HepG2 (cell line): Measurements from ENCODE around the gene CEACAM5. TPM values are rescaled to one million over a fixed set of nuclear protein-coding genes. Genes with fewer than 3 reads are reported as not detected.

Experiments
- ATAC-seq: fragments of 200-7000 bp; cut with Tn5 transposase; 3 replicates; pipeline ENCODE4 v1.9.1; 2020; ENCODE audit warnings: mild to moderate bottlenecking, moderate library complexity
- BruUV-seq: library from RNA; stranded (reverse); fragments of 400-500 nt; replicated peaks from 2 replicates; lab custom pipeline; 2021; lab: Mats Ljungman, UMichigan
- CTCF ChIA-PET: fragments of 300-600 bp; formaldehyde crosslinking; extraction: SDS; loops from one replicate; lab custom pipeline; 2021; ENCODE audit warnings: low total read pairs, inconsistent platforms, low intra/inter-chr PET ratio; lab: Yijun Ruan, JAX
- POLR2A ChIA-PET: fragments of 350-600 bp; sonication (Branson Sonifier 250); formaldehyde crosslinking; loops from one replicate; lab custom pipeline; 2020; ENCODE audit warnings: antibody characterized with exemption, inconsistent platforms; lab: Yijun Ruan, JAX
- DNase-seq: peaks from one replicate; pipeline ENCODE4 v3.0.0-alpha.2; 2015; ENCODE audit warnings: low spot score
- FAIRE-seq: peaks from 3 replicates; lab custom pipeline; 2011; peaks lifted over from hg19 to GRCh38; lab: Jason Lieb, UNC
- H2AFZ ChIP-seq: one replicate; pipeline ENCODE4 v1.6.1; 2011; ENCODE audit warnings: low read length, inconsistent platforms
- H3K27ac ChIP-seq: fragments of 300-600 bp; 3 replicates; pipeline ENCODE4 v1.8.0; 2011; ENCODE audit warnings: mixed run types, mild to moderate bottlenecking, mixed read lengths, low read length, inconsistent platforms; ENCODE audit not compliant: insufficient read depth; ENCODE audit errors: extremely low read length
- H3K27me3 ChIP-seq, 2 experiments: fragments of 200-600 bp in 1 of 2; 2 replicates in 1 of 2; 3 replicates in 1 of 2; pipeline versions ENCODE4 v1.6.0 to v1.8.0; 2011; ENCODE audit warnings: low read length in 2 of 2, mild to moderate bottlenecking in 2 of 2, moderate library complexity in 2 of 2, inconsistent platforms in 1 of 2; ENCODE audit not compliant: insufficient read depth in 2 of 2, control insufficient read depth in 1 of 2
- H3K36me3 ChIP-seq, 2 experiments: fragments of 200-600 bp in 1 of 2; replicated peaks in 1 of 2; 2 replicates in 1 of 2; 3 replicates in 1 of 2; pipeline versions ENCODE4 v1.5.1 to v1.8.0; 2011; ENCODE audit warnings: low read length in 2 of 2, inconsistent platforms in 1 of 2; ENCODE audit not compliant: insufficient read depth in 2 of 2, control insufficient read depth in 1 of 2
- H3K4me1 ChIP-seq: 2 replicates; pipeline ENCODE4 v1.5.1; 2012; ENCODE audit warnings: low read length, inconsistent platforms; ENCODE audit not compliant: insufficient read depth
- H3K4me2 ChIP-seq: 2 replicates; pipeline ENCODE4 v1.6.0; 2011; ENCODE audit warnings: low read depth, low read length, inconsistent platforms
- H3K4me3 ChIP-seq, 3 experiments: fragments of 200-600 bp in 1 of 3; sonication (generic), shearing (Covaris generic) in 1 of 3; replicated peaks in 1 of 3; 2 replicates each; pipeline ENCODE4 v1.5.1; 2011 to 2016; ENCODE audit warnings: low read length in 3 of 3, inconsistent platforms in 2 of 3, low read depth in 2 of 3, mild to moderate bottlenecking in 2 of 3, control low read depth in 1 of 3, mixed read lengths in 1 of 3; ENCODE audit not compliant: insufficient read depth in 1 of 3
- H3K79me2 ChIP-seq: one replicate; pipeline ENCODE4 v1.6.1; 2011; ENCODE audit warnings: low read length, inconsistent platforms; ENCODE audit not compliant: insufficient read depth
- H3K9ac ChIP-seq: 2 replicates; pipeline ENCODE4 v1.6.0; 2011; ENCODE audit warnings: mild to moderate bottlenecking, low read depth, low read length, inconsistent platforms; ENCODE audit not compliant: insufficient read depth
- H3K9me3 ChIP-seq: 2 replicates; pipeline ENCODE4 v1.5.1; 2012; ENCODE audit warnings: mild to moderate bottlenecking, low read length
- H4K20me1 ChIP-seq: 2 replicates; pipeline ENCODE4 v1.6.0; 2011; ENCODE audit warnings: inconsistent platforms, mild to moderate bottlenecking, low read length, moderate library complexity; ENCODE audit not compliant: insufficient read depth
- ETS1 ChIP-seq: sonication (generic); formaldehyde crosslinking; IDR thresholded peaks from 2 replicates; pipeline ENCODE4 v1.4.0; 2020; ENCODE audit warnings: missing genetic modification reagents
- HINFP ChIP-seq: sonication (generic); formaldehyde crosslinking; IDR thresholded peaks from 2 replicates; pipeline ENCODE4 v1.4.0; 2020; ENCODE audit warnings: low read depth, mild to moderate bottlenecking, missing genetic modification reagents
- KDM6A ChIP-seq: IDR thresholded peaks from 2 replicates; pipeline ENCODE4 v1.6.1; 2016; ENCODE audit warnings: low read depth
- KLF11 ChIP-seq: IDR thresholded peaks from 2 replicates; pipeline ENCODE4 v1.6.1; 2016; ENCODE audit warnings: missing compliant biosample characterization
- KMT2A ChIP-seq: sonication (generic); formaldehyde crosslinking; IDR thresholded peaks from 2 replicates; pipeline ENCODE4 v1.4.0; 2020; ENCODE audit warnings: missing genetic modification reagents
- MYC ChIP-seq: sonication (generic); formaldehyde crosslinking; IDR thresholded peaks from 2 replicates; pipeline ENCODE4 v1.9.0; 2021; ENCODE audit warnings: missing genetic modification reagents, borderline replicate concordance
- NFYB ChIP-seq: sonication (generic); formaldehyde crosslinking; IDR thresholded peaks from 2 replicates; pipeline ENCODE4 v1.4.0; 2020; ENCODE audit warnings: missing genetic modification reagents
- RFX5 ChIP-seq: IDR thresholded peaks from 2 replicates; pipeline ENCODE4 v1.6.1; 2011; ENCODE audit warnings: low read depth, low read length, improper control_type of control experiment
- STAG1 ChIP-seq: sonication (generic); formaldehyde crosslinking; IDR thresholded peaks from 2 replicates; pipeline ENCODE4 v1.4.0; 2020; ENCODE audit warnings: missing genetic modification reagents
- TAF1 ChIP-seq: sonication (generic); formaldehyde crosslinking; IDR thresholded peaks from 2 replicates; pipeline ENCODE4 v1.4.0; 2020; ENCODE audit warnings: missing genetic modification reagents
- ZNF382 ChIP-seq: sonication (generic); formaldehyde crosslinking; IDR thresholded peaks from 2 replicates; pipeline ENCODE4 v1.5.0; 2020; ENCODE audit warnings: missing genetic modification reagents, mild to moderate bottlenecking, borderline replicate concordance
- ZNF619 ChIP-seq: sonication (generic); formaldehyde crosslinking; IDR thresholded peaks from 2 replicates; pipeline ENCODE4 v1.4.0; 2020; ENCODE audit warnings: mild to moderate bottlenecking, missing genetic modification reagents
- ZNF652 ChIP-seq: IDR thresholded peaks from 2 replicates; pipeline ENCODE4 v1.6.1; 2016; ENCODE audit warnings: low read depth, borderline replicate concordance
- ZNF740 ChIP-seq: sonication (generic); formaldehyde crosslinking; IDR thresholded peaks from 2 replicates; pipeline ENCODE4 v1.4.0; 2020; ENCODE audit warnings: missing genetic modification reagents
- WGBS: methylation state at CpG from one replicate; pipeline ENCODE4 v1.1.6; 2017; ENCODE audit warnings: low lambda C conversion rate; 5-methylcytosine and 5-hydroxymethylcytosine counted together
- in situ Hi-C: cut with HindIII; loops from 2 replicates; pipeline ENCODE4 v1.10.0; 2017; ENCODE audit warnings: low pct_unique_long_range_greater_than_20kb; ENCODE audit not compliant: extremely low pct_ligation_motif_present
- intact Hi-C: fragments of 100-400 bp; cut with micrococcal nuclease; formaldehyde crosslinking; loops from one replicate; pipeline ENCODE4 v1.10.0; 2022; ENCODE audit not compliant: unreplicated experiment
- polyA plus RNA-seq, 8 experiments: library from polyadenylated mRNA; depleted of rRNA in 3 of 8; stranded (reverse) in 7 of 8; unstranded in 1 of 8; fragments of >200 nt; fragmentation: Illumina TruSeq in 4 of 8; extraction: Trizol in 4 of 8; gene quantifications; 2 replicates each; pipeline versions ENCODE4 v1.2.1 to v1.2.3, GENCODE V29; 2011 to 2016; ENCODE audit warnings: low read depth in 4 of 8, missing spikeins in 1 of 8, mixed read lengths in 1 of 8; ENCODE audit not compliant: insufficient read depth in 1 of 8
- total RNA-seq, 5 experiments: library from RNA; depleted of rRNA; stranded (reverse); fragments of >200 nt; fragmentation: Illumina TruSeq; extraction: Trizol; gene quantifications; 2 replicates each; pipeline ENCODE4 v1.2.3, GENCODE V29; 2016; ENCODE audit warnings: low read depth in 1 of 5
- TF ChIP-seq, protein P1 (sequence below): sonication (generic); formaldehyde crosslinking; IDR thresholded peaks from 2 replicates; pipeline ENCODE4 v1.5.0; 2020; ENCODE audit warnings: mild to moderate bottlenecking, missing genetic modification reagents, borderline replicate concordance
- TF ChIP-seq, protein P2 (sequence below): sonication (generic); formaldehyde crosslinking; IDR thresholded peaks from 2 replicates; pipeline ENCODE4 v1.5.0; 2020; ENCODE audit warnings: mild to moderate bottlenecking, missing genetic modification reagents, moderate library complexity

The CEACAM5 gene
- total and polyA plus RNA-seq, 2 of the 13 experiments (the other 11 are each of a cell fraction or from before 2014, with no cell fraction given): not detected

DNA sequence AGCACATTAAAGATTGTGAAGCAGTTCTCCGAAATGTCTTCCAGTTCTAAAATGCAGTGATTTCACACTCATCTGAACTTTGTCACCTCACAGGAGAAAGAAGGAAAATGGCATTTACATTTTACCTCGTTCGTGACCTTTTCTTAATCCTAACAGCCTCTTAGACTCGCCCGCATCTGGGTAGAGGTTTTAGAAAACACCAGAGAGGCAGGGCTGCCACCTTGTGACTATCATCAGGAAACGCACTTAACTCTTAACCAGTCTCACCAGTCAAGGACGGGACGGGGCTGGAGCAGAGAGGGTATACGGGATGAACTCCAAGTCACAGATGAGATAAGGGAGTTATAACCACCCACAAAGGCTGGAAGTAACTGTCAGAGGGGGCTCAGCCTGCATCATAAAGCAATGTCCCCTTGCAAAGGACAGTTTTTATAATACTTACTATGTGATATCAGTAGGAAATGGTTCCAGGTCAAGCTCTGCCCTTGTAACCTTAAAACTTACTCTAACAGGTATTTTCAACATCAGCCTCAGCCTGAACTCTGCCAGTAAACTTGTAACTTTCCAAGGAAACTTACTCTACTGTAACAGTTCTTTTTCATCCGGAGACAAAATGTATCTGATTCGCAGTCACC lies 38.3 kb downstream of the CEACAM5 start:
- no peak overlapping the region for H3K4me2 ChIP-seq
- intact Hi-C loops (loop anchor here (2.0 kb wide), 1 partner anchor 40 kb away; no protein-coding TSS in a partner anchor), in situ Hi-C loops (no loop called here)
- no peak overlapping the region for H3K4me3 ChIP-seq
- H3K4me1 ChIP-seq: no peaks in the 10 kb centered on the region
- WGBS: 15% methylated on average over 9 of the region's 11 CpGs
- FAIRE-seq (peak; percentile 87), DNase-seq (peak; percentile 29), ATAC-seq (peak; percentile 86)
- no peaks in the 10 kb centered on the region for H3K79me2 ChIP-seq
- no TSS peak for BruUV-seq
- POLR2A ChIA-PET: no interaction called here
- no peak for TF ChIP-seq NFYB (CRISPR knock-in tag)
- TF ChIP-seq KMT2A (CRISPR knock-in tag): no peak
- TF ChIP-seq STAG1 (CRISPR knock-in tag): peak; percentile 50
- no peak for TF ChIP-seq ZNF382 (CRISPR knock-in tag)
- TF ChIP-seq, protein P1, sequence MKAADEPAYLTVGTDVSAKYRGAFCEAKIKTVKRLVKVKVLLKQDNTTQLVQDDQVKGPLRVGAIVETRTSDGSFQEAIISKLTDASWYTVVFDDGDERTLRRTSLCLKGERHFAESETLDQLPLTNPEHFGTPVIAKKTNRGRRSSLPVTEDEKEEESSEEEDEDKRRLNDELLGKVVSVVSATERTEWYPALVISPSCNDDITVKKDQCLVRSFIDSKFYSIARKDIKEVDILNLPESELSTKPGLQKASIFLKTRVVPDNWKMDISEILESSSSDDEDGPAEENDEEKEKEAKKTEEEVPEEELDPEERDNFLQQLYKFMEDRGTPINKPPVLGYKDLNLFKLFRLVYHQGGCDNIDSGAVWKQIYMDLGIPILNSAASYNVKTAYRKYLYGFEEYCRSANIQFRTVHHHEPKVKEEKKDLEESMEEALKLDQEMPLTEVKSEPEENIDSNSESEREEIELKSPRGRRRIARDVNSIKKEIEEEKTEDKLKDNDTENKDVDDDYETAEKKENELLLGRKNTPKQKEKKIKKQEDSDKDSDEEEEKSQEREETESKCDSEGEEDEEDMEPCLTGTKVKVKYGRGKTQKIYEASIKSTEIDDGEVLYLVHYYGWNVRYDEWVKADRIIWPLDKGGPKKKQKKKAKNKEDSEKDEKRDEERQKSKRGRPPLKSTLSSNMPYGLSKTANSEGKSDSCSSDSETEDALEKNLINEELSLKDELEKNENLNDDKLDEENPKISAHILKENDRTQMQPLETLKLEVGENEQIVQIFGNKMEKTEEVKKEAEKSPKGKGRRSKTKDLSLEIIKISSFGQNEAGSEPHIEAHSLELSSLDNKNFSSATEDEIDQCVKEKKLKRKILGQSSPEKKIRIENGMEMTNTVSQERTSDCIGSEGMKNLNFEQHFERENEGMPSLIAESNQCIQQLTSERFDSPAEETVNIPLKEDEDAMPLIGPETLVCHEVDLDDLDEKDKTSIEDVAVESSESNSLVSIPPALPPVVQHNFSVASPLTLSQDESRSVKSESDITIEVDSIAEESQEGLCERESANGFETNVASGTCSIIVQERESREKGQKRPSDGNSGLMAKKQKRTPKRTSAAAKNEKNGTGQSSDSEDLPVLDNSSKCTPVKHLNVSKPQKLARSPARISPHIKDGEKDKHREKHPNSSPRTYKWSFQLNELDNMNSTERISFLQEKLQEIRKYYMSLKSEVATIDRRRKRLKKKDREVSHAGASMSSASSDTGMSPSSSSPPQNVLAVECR (CRISPR knock-in tag): no peak
- TF ChIP-seq, protein P2, sequence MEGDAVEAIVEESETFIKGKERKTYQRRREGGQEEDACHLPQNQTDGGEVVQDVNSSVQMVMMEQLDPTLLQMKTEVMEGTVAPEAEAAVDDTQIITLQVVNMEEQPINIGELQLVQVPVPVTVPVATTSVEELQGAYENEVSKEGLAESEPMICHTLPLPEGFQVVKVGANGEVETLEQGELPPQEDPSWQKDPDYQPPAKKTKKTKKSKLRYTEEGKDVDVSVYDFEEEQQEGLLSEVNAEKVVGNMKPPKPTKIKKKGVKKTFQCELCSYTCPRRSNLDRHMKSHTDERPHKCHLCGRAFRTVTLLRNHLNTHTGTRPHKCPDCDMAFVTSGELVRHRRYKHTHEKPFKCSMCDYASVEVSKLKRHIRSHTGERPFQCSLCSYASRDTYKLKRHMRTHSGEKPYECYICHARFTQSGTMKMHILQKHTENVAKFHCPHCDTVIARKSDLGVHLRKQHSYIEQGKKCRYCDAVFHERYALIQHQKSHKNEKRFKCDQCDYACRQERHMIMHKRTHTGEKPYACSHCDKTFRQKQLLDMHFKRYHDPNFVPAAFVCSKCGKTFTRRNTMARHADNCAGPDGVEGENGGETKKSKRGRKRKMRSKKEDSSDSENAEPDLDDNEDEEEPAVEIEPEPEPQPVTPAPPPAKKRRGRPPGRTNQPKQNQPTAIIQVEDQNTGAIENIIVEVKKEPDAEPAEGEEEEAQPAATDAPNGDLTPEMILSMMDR (CRISPR knock-in tag): peak; percentile 69
- no peak for TF ChIP-seq ETS1 (CRISPR knock-in tag)
- no peak for TF ChIP-seq ZNF740 (CRISPR knock-in tag)
- no peak for TF ChIP-seq HINFP (CRISPR knock-in tag)
- TF ChIP-seq ZNF652 (CRISPR knock-in tag): peak; percentile 53; the same call in 1 of the 2 replicates
- TF ChIP-seq RFX5: no peak
- TF ChIP-seq TAF1 (CRISPR knock-in tag): no peak
- TF ChIP-seq MYC (CRISPR knock-in tag): no peak
- no peak for TF ChIP-seq KLF11 (CRISPR knock-in tag)
- TF ChIP-seq KDM6A (CRISPR knock-in tag): no peak
- no peak for TF ChIP-seq ZNF619
- H3K9me3 ChIP-seq: no peaks in the 10 kb centered on the region
- peaks cover 0 to 18% of the 10 kb centered on the region in 2 experiments; a peak in 1 of 5 replicates for H3K27me3 ChIP-seq
- no peaks in the 10 kb centered on the region for H3K36me3 ChIP-seq
- no peak overlapping the region for H3K9ac ChIP-seq
- H4K20me1 ChIP-seq: no peaks in the 10 kb centered on the region
- H2AFZ ChIP-seq: no peak overlapping the region
- CTCF ChIA-PET: interaction anchor here (1.8 kb wide), 1 partner anchor 40 kb away, joined by 12 read pairs; no protein-coding TSS in a partner anchor
- H3K27ac ChIP-seq: no peak overlapping the region
